ENCODE results near the gene DHX35.

DNA sequence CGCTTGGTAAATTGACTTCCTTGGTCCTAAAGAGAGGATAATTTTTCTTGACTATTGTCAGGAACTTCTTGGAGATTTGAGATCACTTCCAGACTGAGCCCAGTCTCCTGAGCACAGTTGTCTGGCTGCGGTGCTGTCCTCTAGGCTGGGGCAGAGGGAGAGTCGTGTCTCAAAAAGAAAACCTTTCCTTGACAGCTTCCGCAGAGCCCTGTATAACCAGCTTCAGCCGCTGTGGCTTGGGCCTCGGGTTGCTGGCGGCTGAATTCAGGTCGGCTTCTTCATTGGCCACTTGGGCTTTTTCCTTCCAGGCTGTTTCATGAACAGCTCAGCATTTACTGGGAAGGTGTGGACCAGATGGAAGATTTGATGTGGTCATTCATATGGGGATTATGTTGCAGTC, 75.9 kb downstream of the DHX35 start:
- TF ChIP-seq EZH2 (IDR thresholded peaks at IDR 0.05; ENCODE audit: insufficient read depth, poor library complexity, severe bottlenecking) (no peak), EZH2phosphoT487 (IDR thresholded peaks at IDR 0.05; ENCODE audit: insufficient read depth, low read depth) (no peak)

Measured in GM23248 (cell line).